Loucy (cell line): ENCODE data around the gene TAF4.
A peak's percentile ranks its signal among the peaks of the same experiment; 100 is the strongest.

Source experiments
- H2AFZ ChIP-seq: fragments of 200-600 bp; sonication (generic); 2 replicates; pipeline ENCODE4 v1.6.0; 2016; ENCODE audit warnings: antibody characterized with exemption, mild to moderate bottlenecking, low read length, moderate library complexity
- H3F3A ChIP-seq: fragments of 200-600 bp; 2 replicates; pipeline ENCODE4 v1.6.0; 2016; ENCODE audit warnings: antibody characterized with exemption, low read depth, mild to moderate bottlenecking
- H3K27me3 ChIP-seq: fragments of 200-600 bp; sonication (generic); 2 replicates; pipeline ENCODE4 v1.6.1; 2014; ENCODE audit warnings: low read length, mild to moderate bottlenecking; ENCODE audit not compliant: insufficient read depth, poor library complexity, severe bottlenecking
- H3K36me3 ChIP-seq: fragments of 200-600 bp; sonication (generic); 2 replicates; pipeline ENCODE4 v1.6.1; 2016; ENCODE audit warnings: low read length; ENCODE audit not compliant: insufficient read depth
- H3K4me1 ChIP-seq: fragments of 200-600 bp; sonication (generic); 2 replicates; pipeline ENCODE4 v1.5.1; 2014; ENCODE audit warnings: low read length, mild to moderate bottlenecking; ENCODE audit not compliant: insufficient read depth, poor library complexity, severe bottlenecking
- H3K4me2 ChIP-seq: fragments of 200-600 bp; sonication (generic); 2 replicates; pipeline ENCODE4 v1.6.0; 2014; ENCODE audit warnings: antibody characterized with exemption, low read length, low read depth, mild to moderate bottlenecking; ENCODE audit not compliant: poor library complexity, severe bottlenecking
- H3K4me3 ChIP-seq: fragments of 200-600 bp; sonication (generic); 2 replicates; pipeline ENCODE4 v1.5.1; 2014; ENCODE audit warnings: low read length, mild to moderate bottlenecking, mixed read lengths; ENCODE audit not compliant: poor library complexity, severe bottlenecking
- H3K79me2 ChIP-seq: fragments of 200-600 bp; sonication (generic); 2 replicates; pipeline ENCODE4 v1.6.1; 2014; ENCODE audit warnings: low read length; ENCODE audit not compliant: insufficient read depth
- H3K9ac ChIP-seq: fragments of 200-600 bp; sonication (generic); 2 replicates; pipeline ENCODE4 v1.6.0; 2014; ENCODE audit warnings: mild to moderate bottlenecking, low read depth, low read length, moderate library complexity; ENCODE audit not compliant: poor library complexity, severe bottlenecking
- H3K9me2 ChIP-seq: fragments of 200-600 bp; sonication (generic); replicated peaks from 2 replicates; pipeline ENCODE4 v1.6.1; 2016; ENCODE audit warnings: low read depth, low read length, mixed read lengths
- H3K9me3 ChIP-seq: fragments of 200-600 bp; sonication (generic); 2 replicates; pipeline ENCODE4 v1.6.1; 2014; ENCODE audit warnings: mild to moderate bottlenecking, antibody characterized with exemption, low read length, low read depth; ENCODE audit not compliant: insufficient read depth
- H4K20me1 ChIP-seq: fragments of 200-600 bp; sonication (generic); 2 replicates; pipeline ENCODE4 v1.6.0; 2014; ENCODE audit warnings: antibody characterized with exemption, low read length, mild to moderate bottlenecking; ENCODE audit not compliant: insufficient read depth, poor library complexity, severe bottlenecking
- EZH2phosphoT487 ChIP-seq: fragments of 200-600 bp; IDR thresholded peaks from 2 replicates; pipeline ENCODE4 v1.6.1; 2018; ENCODE audit warnings: antibody characterized with exemption, mild to moderate bottlenecking, moderate library complexity, borderline replicate concordance
- TF ChIP-seq, protein P1 (sequence below): fragments of 200-600 bp; sonication (generic); conservative IDR thresholded peaks from 2 replicates; pipeline ENCODE4 v1.5.1; 2014; ENCODE audit warnings: mild to moderate bottlenecking, antibody characterized with exemption, low read length

The TAF4 gene

DNA sequence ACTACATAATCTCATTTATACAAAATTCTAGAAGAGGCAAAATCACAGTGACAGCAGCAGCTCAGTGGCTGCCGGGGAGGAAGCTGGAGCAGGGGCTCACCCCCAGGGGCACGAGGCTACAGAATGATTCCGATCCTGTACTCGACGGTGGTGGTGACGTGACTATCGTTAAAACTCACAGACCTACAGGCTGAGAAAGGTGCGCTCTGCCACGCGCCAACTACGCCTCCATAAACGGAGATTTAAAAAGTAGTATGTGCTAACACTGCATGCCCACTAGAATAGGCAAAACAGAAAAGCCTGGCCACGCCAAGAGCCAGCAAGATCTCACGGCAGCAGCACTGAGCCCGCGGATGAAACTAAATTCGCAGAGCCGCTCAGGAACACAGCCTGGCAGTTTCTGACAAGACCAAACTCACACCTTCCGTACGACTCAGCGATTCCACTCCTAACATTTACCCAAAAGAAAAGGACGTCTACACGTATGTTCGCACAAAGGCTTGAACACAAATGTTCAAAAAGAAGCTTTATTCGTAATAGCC is 25.2 kb downstream of the TAF4 start:
- TF ChIP-seq EZH2phosphoT487: no peak
- TF ChIP-seq, protein P1, sequence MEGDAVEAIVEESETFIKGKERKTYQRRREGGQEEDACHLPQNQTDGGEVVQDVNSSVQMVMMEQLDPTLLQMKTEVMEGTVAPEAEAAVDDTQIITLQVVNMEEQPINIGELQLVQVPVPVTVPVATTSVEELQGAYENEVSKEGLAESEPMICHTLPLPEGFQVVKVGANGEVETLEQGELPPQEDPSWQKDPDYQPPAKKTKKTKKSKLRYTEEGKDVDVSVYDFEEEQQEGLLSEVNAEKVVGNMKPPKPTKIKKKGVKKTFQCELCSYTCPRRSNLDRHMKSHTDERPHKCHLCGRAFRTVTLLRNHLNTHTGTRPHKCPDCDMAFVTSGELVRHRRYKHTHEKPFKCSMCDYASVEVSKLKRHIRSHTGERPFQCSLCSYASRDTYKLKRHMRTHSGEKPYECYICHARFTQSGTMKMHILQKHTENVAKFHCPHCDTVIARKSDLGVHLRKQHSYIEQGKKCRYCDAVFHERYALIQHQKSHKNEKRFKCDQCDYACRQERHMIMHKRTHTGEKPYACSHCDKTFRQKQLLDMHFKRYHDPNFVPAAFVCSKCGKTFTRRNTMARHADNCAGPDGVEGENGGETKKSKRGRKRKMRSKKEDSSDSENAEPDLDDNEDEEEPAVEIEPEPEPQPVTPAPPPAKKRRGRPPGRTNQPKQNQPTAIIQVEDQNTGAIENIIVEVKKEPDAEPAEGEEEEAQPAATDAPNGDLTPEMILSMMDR: no peak
- Histone ChIP-seq H3F3A (no peaks in the 10 kb centered on the region), H3K4me1 (no peaks in the 10 kb centered on the region), H3K9me3 (no peaks in the 10 kb centered on the region), H3K27me3 (no peaks in the 10 kb centered on the region), H3K36me3 (peaks cover 6% of the 10 kb centered on the region; the same call in 1 of the 2 replicates), H3K79me2 (peaks cover 97% of the 10 kb centered on the region), H4K20me1 (peaks cover 19% of the 10 kb centered on the region), H2AFZ (no peak overlapping the region), H3K9me2 (no peaks in the 10 kb centered on the region), H3K9ac (no peak overlapping the region), H3K4me2 (no peak overlapping the region), H3K4me3 (no peak overlapping the region)

DNA sequence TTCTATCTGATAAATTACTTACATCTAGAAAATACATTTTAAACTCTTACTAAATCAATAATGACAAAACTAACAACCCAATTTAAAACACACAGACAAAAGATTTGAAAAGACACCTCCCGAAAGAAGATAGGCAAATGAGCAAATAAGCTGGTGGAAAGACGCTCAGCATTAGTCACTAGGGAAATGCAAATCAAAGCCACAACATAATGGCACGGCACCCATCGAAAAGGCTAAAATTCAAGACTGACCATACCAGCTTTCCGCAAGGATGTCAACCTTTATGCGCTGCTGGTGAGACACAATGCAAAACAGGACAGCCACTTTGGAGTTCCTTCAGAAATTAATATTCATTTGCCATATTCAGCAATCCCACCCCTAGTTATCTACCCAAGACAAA is 25.9 kb downstream of the TAF4 start:
- peaks cover 97% of the 10 kb centered on the region for H3K79me2 ChIP-seq
- no peaks in the 10 kb centered on the region for H3K4me1 ChIP-seq
- H3K9me3 ChIP-seq: no peaks in the 10 kb centered on the region
- no peaks in the 10 kb centered on the region for H3K27me3 ChIP-seq
- H3K4me2 ChIP-seq: no peak overlapping the region
- no peak overlapping the region for H2AFZ ChIP-seq
- peaks cover 19% of the 10 kb centered on the region for H4K20me1 ChIP-seq
- H3K9me2 ChIP-seq: no peaks in the 10 kb centered on the region
- H3K36me3 ChIP-seq: peaks cover 5% of the 10 kb centered on the region; the same call in 1 of the 2 replicates
- no peaks in the 10 kb centered on the region for H3F3A ChIP-seq
- H3K9ac ChIP-seq: no peak overlapping the region
- TF ChIP-seq, protein P1: no peak
- no peak for TF ChIP-seq EZH2phosphoT487
- H3K4me3 ChIP-seq: no peak overlapping the region

DNA sequence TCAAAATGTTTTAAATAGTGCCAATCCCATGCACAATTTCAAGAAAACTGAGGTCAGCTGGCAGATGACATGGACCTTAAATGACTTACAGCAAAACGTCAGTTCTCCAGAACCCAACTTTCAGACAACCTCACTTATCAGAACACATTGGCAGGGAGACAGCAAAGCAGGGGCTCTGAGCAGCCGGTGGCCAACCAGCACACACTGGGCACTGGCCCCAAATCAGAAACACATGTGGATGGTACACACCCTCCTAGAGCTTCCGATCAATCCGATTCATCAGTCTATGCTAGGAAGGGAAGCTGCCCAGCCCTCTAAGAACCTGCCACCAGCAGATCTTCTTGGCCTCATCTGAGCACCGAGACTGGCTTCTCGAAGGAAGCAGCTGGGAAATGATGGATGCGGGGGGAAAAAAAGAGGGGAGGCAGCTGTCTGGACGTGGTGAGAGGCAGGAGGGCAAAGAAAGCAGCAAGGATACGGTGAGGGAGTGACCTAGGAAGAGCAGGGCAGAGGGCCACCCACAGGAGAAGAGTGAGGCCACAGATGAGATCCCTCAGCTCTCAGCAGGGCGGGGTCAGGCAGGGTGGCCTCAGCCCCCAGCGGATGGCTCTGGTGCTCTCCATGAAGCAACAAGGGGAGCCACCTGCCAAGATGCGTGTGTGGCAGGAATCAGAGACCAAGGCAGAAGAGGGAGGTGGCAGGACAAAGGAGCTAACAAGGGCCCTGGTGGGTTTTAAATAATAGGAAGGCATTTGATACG is 32.9 kb downstream of the TAF4 start:
- H3K4me3 ChIP-seq: no peak overlapping the region
- no peaks in the 10 kb centered on the region for H3K36me3 ChIP-seq
- no peaks in the 10 kb centered on the region for H3F3A ChIP-seq
- H3K9ac ChIP-seq: peak overlapping the region; percentile 19
- H3K9me3 ChIP-seq: no peaks in the 10 kb centered on the region
- H3K4me2 ChIP-seq: no peak overlapping the region
- no peak overlapping the region for H2AFZ ChIP-seq
- H4K20me1 ChIP-seq: peaks cover 16% of the 10 kb centered on the region
- peaks cover 97% of the 10 kb centered on the region for H3K79me2 ChIP-seq
- peaks cover 19% of the 10 kb centered on the region for H3K4me1 ChIP-seq
- no peaks in the 10 kb centered on the region for H3K9me2 ChIP-seq
- TF ChIP-seq EZH2phosphoT487: no peak
- TF ChIP-seq, protein P1: no peak
- H3K27me3 ChIP-seq: no peaks in the 10 kb centered on the region
